AG09319 (cell line): ENCODE measurements around the gene DNMT1.

Source experiments
- DNase-seq: peaks from one replicate; pipeline ENCODE4 v3.0.0-alpha.2; 2010; ENCODE audit warnings: low read depth; ENCODE audit errors: extremely low read depth
- CTCF ChIP-seq: IDR thresholded peaks from 2 replicates; pipeline ENCODE4 v1.5.1; 2011; ENCODE audit warnings: low read depth, mild to moderate bottlenecking, inconsistent platforms, low read length, moderate library complexity

Gene DNMT1

DNA sequence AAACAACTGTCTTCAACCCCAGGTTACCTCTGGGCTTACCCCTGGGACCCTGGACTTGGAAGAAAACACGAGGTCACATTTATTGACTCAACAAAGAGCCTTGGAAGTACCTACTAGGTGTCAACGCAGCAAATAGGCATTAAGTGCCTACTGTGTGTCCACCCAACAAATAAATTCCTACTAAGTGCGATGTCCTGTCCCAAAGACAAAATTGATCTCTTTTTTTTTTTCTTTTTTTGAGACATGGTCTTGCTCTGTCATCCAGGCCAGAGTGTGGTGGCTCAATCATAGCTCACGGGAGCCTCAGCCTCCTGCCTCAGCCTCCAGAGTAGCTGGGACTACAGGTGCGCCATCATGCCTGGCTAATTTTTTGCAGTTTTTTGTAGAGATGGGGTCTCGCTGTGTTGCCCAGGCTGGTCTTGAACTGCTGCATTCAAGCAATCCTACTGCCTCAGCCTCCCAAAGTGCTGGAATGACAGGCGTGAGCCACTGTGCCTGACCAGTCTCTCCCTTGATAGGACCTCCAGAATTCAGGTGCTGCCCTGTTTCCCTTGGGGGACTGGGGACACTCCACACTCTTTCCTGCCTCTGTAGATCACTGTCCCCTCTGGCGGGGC is 37.0 kb upstream of the DNMT1 start:
- no peak for TF ChIP-seq CTCF
- DNase-seq, result no peak

GRCh38 chr19:10230861-10231611 is 36.3 kb upstream of the DNMT1 start, which contains the start of gene S1PR2:
TSS of gene S1PR2 (minus strand) at chr19:10231331. CDS start at chr19:10224905, 6,426 bp downstream.
- DNase-seq, result no peak
- no peak for TF ChIP-seq CTCF

DNA sequence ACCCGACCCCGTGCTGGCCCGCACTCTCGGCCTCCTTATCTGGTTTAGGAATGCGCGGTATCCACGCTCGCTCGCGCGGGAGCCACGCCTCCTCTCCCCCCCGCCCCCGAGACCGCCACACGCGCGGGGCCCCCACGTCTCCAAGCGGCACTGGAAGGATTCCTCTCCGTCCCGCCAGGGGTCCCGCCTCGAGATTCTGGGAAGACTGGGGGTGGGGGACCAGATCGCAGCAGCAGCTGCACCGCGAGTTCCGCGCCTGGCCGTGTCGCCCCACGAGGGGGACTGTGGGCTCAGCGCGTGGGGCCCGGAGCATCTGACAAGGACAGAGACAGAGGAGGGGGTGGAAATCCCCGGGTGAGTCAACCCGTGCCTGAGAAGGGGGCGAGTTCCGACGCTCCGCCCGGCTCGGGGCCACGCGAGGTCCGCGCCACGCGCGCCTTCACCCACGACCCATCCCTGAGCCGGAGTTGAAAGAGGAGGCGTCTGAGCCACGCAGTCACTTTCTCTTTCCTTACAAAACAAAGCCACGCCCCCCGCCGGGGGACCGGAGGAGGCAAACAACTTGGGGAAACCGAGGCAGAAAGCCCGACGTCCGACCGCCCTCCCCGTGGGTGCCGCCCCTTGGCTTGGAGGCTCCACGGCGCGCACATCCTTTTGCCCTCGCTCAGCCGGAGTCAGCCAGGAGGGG is 35.6 kb upstream of the DNMT1 start:
- TF ChIP-seq CTCF, result peak; percentile 7
- DNase-seq, result no peak

DNA sequence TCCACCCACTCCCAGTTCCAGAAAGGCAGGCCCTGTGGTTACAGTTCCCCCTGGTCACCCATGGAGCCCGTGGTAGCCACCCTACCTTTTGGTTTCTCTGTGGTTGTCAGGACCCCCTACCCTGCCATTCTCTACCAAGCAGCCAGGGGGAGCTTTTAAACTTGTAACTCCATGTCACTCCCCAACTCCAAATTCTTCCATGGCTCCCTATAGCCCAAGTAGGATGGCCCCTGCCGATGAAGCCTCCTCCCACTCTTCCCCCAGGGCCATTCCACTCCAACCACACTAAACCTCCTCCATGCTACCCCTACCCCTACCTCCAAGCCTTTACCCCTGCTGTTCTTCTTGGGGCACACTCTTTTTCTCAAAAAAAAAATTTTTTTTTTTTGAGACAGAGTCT is 34.2 kb upstream of the DNMT1 start:
- DNase-seq, result no peak
- TF ChIP-seq CTCF, result peak; percentile 56

- DNase-seq, result no peak
- TF ChIP-seq CTCF, result no peak
These were observed 33.6 kb upstream of the DNMT1 start for GRCh38 chr19:10228393-10228792.

DNA sequence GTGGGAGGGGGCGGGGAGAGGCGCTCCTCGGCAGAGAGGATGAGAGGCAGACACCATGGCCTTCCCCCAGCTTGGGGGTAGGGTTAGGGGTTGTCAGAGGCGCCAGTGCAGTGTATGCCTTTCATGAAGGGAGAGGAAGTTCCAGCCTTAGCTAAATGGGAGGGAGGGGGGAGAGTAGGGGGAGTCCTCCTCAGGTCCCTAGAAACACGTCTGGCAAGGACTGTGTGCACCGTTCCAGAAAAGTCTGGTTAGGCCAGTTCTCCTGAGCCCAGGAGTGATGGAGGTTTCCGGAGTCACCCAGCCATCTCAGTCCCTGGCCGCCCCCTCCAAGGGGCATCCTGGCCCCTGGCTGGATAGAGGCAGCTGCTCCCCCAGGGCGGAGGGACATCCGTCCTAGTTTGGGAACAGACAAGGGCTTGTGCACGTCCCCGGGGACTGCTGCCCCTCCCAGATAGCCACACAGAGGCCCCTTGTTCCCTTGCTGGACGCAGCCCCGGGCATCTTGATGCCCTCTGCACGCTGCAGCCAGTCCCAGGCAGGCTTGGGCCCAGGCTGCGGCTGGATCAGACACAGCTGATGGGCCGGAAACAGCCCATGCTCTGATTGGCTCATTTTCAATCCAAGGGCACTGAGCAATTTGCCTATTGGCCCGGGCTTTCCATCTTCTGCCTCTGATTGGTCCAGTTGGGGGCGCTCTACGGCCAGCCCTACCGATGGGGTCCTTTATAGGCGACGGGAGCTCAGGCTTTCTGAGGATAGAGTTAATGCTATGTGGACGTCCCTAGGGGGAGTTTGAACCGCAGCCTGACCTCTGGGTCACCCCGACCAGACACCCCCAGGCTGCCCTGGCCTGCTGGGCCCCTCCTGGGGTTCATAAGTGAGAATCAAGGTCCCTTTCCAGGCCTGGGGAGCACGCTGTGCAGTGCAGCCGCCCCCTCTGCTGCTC is 32.5 kb upstream of the DNMT1 start:
- peak; percentile 8 for TF ChIP-seq CTCF
- DNase-seq, result no peak
